ENCODE data around the gene BTD.
A peak's percentile ranks its signal among the peaks of the same experiment; 100 is the strongest.

Gene BTD

GRCh38 chr3:15637131-15637951 is 35.8 kb downstream of the BTD start:
- DNase-seq: no peak

DNA sequence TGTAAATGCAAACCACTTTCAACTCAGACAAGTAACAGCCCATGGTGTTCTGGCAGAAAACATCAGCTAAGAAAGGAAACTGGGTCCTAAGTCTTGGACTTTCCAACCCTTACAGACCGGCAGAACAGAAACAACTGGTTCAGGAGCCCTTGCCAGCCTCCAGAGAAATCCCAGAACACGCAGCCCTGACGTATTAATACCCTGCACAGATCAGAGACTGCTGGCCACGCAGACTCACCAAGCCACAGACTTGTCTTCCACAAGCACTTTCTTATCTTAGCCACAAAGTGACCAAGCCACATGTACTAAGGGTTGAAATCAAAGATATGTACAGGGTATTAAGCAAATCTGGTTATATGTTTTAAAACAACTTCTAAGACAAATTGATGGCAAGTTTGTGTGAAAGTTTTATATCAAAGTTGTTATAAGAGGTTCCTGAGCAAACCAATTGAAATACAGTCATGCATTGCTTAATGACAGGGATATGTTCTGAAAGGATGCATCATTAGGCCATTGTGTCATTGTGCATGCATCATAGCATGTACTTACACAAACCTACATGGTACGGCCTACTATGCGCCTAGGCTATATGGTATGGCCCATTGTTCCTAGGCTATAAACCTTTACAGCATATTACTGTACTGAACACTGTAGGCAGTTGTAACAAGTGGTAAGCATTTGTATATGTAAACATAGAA is 36.8 kb downstream of the BTD start:
- DNase-seq: no peak

DNA sequence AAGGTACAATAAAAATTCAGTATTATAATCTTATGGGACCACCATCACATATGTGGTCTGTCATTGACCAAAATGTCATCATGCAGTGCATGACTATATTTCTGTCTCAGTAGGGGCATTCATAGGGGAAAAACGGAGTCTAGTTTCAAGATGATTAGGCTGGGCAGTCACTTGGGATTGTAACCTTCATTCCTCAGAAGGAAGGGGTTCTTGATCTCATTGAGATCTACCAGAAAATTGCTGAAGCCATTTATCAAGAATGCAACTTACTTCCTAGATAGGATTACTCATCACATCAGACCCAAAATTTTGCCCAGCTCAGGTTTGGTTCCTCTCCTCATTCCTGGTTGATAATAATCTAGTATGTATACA is 37.3 kb downstream of the BTD start:
- no peak for DNase-seq

DNA sequence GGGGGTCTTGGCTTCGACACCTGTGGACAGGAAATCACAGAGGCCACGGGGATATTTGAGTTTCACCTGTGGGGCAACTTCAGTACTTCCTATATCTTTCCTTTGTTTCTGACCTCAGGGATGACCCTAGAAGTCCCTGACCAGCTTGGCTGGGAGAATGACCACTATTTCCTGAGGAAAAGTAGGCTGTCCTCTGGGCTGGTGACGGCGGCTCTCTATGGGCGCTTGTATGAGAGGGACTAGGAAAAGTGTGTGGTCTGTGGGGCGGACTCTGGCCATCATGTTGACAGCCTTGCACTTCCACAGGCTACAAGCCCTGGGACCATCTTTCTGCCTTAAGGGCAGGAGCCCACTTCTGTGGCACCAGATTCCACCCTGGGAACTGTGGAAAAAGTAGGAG is 43.7 kb downstream of the BTD start:
- no peak for DNase-seq

DNA sequence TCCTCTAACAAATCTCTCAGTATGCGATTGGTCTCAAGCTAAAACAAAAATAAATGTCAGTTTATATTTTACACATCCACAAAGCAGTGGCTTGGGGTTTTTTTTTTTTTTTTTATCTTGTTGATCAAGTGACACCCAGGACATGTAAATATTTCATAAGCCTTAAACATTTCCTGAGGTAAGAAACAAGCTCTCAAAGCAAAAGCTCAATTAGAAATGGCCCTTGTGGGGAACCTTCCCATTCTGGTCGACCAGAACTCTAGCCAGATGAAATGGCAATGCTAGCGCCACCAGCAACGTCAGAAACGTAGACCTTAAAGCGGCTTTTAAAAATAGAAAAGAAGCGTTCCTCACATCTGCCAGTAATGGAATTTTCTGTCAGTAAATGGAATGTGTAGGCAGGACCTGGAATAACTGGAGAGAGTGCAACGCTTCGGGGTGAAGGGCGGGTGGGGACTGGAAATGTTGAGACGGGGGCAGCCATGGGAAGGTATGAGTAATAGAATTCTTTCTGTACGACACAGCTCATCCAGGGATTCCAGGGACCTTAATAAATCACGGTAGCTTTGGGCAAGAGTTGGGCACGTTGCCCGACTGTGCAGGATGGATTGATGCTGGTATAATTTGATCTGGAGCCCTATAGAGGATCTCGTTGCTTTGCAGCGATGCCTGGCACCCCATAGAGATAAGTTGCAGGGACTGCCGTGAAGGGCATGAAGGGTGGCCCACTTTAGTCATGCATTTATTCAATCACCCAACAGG is 44.4 kb downstream of the BTD start:
- no peak for DNase-seq

DNA sequence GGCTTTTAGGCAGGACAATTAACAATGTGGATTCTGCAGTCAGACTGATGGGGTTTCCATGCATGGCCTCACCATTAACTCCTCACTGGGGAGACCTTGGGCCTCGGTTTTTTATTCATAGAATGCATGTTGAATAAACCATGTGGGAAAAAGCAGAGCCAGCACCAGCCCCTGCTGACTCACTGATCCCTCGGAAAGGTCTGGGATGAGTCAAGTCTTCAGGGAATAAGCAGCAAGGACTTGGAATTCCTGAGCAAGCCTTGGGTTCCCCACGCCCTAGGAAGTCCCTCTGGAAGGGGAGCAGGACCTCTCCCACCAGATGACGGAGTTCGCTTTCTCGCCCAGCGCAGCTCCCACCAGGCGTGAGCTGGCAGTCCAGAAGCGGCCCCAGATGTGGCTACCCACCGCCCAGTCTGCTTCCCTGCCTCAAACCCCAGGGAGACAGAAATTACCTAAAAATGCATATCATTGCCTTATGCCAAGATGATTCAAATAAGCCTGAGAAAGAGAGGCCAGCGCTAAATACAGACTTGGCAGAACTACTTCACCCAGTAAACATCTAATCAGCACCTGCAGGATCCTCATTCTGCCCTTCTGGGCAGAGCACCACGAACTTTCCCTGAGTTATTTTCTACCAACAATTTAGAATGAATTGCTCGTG is 45.4 kb downstream of the BTD start:
- no peak for DNase-seq

- DNase-seq: peak; percentile 61
Measured at GRCh38 chr3:15647611-15648167, 46.1 kb downstream of the BTD start.

DNA sequence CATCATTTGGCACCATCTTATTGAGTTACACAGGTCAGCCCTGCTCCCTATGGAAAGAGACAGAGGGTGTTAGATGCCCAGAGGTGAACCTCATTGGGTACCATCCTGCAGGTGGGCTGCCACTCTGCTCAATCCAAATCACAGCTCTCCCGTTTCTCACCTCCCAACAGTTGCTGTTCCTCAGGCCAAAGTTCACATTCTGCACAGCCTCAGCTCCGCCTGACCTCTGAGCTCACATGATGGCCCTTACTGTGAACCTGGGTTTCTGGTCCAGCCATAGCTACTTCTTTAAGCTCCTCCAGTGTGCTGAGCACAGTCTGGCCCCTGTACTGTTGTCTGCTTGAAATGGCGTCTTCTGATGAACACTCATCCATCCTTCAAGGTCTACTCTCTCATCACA is 47.8 kb downstream of the BTD start:
- DNase-seq: no peak

DNA sequence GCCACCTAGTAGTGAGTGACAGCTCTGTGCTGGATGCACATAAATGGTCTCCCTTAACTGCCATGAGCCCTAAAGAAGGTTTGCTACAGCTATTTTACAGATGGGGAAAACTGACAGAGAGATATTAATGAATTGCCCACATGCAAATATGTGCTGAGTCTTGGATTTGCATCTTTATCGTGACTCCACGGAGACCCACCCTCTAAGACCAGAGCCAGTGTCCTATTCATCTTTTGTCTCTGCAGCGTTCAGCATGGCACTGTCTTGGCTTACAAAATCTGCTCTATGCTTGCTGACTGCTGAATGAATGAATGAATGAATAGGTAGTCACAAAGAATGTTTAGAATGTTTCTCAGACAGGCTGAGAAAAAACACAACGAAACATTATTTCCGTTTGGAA is 48.3 kb downstream of the BTD start:
- DNase-seq: no peak

- no peak for DNase-seq
Measured at GRCh38 chr3:15651396-15651795, 49.9 kb downstream of the BTD start.

GRCh38 chr3:15653321-15653720 is 51.8 kb downstream of the BTD start:
- DNase-seq: no peak

DNA sequence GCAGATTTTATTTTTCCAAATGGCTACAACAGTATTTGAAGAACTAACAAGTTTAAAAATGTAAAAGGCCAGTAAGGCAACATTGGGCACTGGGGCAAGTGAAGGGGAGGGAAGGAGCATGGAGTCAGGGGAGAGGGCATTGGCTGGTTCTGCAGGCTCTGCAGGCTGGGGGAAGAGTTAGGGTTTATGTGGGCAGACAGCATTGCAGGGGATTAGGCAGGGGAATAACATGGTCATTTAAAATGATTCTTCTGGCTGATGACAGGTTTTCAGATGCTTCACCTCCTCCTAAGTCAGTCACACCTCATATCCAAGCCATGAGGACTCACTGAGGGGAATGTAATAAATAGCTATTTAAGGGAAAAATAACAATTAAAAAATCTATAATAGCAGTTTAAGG is 52.6 kb downstream of the BTD start:
- no peak for DNase-seq

- DNase-seq: no peak
Measured at GRCh38 chr3:15654891-15655290, 53.3 kb downstream of the BTD start.

DNA sequence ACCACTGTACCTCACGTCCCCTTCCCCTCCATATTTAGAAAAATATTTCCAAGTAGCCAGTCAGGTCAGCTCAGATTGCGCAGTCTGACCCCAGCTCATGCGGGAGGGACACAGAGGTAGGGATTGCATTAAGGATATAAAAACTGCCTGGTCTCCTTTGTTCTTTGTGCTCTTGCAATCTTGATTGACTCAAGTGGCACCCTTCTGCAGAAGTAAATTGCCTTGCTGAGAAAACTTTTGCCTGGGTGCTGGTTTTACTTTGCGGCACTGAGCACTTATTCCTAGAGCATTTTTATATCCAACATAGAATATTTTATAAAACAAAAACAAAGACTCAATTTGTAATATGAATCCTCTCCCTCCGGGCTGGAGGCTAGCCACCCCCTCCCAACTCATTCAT is 54.8 kb downstream of the BTD start:
- DNase-seq: no peak

GRCh38 chr3:15657016-15657415 is 55.5 kb downstream of the BTD start:
- no peak for DNase-seq

DNA sequence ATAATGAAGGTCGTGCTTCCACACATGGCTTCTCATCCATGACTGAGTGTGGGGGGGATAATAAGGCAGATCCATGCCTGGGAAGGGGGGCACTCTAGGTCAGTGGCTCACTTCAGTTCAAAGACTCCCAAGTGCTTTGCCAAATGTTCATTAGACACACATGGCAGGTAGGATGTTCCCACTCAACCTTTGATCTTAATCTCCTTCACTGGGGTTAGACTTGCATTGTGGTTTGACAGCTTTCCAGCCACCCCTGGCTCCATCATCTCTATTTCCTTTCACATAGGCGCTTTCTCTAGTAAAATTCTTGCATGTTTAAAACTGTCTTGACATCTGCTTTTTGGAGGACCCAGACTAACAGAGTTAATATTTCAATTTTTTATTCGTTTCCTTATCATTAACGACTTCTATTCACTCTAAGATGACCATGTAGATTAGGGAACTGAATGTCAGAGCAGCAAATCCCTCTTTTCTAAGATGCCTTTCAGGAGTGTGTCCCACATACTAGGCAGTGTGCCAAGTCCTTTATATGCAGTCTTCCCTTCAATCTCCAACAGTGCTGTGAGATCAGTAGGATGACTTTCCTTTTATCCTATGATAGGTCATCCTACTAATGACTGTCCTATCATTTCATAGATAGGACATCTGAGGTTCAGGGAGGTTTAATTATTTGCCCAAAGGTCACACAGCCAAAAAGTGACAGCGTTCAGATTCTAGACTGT is 57.9 kb downstream of the BTD start:
- DNase-seq: no peak

DNA sequence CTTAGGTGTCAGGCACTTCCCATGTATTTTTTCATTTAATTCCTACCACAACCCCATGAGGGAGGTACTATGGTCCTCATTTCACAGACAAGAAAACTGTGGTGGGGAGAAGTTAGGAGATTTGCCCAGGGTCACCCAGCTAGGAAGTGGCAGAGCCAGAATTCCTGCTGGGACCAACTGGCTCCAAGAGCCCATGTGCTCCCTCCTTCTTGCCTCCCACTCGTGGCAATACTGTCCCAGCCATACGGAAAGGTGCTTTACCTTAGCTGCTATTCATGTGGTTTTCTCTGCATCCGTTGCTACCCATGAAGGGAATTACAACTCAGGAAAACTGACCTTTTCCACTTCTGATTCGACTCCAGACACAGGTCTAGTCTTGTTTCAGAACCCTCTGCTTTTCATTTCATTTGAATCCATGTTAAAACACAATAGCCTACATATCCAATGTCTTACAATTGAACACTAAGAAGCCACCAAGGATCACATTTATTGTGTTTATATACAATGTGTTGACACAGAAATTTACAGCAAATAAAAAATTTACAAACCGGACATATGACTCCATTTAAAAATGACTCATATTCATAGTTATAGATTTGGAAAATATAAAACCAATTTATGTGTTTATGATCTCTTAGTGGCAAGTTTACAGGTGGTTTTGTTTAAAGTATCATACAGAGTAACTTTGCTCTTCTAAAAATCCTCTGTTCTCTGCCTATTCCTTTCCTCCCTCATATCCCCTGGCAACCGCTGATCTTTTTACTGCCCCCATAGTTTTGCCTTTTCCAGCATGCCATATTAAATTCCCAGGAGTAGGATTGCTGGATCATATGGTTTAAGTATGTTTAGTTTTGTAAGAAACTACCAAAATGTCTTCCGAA is 58.8 kb downstream of the BTD start:
- DNase-seq: no peak

DNA sequence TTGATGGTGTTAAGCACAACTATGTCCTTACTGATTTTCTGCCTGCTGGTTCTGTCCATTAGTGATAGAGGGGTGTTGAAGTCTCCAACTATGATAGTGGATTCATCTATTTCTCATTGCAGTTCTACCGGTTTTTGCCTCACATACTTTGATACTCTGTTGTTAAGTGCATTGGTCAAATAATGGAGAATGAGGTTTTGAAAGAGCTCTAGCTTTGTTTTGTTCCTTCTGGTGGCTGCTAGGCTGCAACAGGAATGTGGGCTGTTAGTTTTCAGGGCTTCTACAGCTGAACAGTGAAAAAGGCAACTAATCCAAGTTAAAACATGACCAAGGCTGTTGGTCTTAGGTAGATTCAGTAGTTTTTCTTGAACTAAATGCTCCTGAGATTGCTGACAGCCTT is 62.6 kb downstream of the BTD start:
- no peak for DNase-seq

DNA sequence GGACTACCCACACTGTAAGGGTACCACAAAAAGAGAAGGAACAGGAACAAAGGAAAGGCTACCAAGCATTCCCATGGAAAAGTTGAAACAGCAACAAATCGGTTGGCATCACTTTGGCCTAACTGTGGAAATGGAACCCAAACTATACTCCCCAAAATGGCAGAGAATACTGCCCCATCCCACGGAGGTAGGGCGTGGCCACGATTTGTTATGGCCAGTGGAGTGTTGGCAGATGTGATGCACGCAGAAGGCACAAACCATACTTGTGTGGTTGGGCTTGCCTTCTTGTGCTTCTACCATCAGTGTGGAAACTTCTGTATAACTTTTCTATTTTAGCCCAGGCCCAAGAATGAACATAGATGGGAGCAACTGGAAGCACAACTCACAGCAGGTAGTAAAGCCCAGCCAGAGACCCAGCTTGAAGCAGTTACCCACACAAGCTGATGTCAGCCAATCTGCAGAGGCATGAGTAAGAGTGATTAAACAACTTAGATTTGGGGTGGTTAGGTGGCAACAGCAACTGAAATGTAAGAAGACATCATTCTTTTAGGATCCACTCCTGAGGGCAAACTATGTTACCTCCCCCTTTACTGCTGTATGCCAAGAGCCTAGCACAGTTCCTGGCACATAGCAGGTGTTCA is 64.1 kb downstream of the BTD start:
- DNase-seq: no peak

DNA sequence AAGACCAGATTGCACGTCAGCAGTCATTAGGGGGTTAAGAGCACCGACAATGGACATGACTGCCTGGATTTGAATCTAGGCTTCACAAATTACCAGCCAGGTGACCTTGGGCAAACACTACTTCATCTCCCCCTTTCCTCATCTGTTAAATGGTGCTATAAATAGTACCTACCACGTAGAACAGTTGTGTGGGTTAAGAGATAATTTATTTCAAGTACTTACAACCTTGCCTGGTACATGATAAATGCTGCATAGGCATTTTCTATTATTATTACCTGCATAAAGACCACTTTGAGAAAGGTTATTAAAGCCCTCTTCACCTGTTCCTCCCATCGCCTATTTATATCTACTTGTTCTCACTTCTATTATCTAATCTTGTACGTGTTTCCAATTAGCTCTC is 64.7 kb downstream of the BTD start:
- DNase-seq: no peak

DNA sequence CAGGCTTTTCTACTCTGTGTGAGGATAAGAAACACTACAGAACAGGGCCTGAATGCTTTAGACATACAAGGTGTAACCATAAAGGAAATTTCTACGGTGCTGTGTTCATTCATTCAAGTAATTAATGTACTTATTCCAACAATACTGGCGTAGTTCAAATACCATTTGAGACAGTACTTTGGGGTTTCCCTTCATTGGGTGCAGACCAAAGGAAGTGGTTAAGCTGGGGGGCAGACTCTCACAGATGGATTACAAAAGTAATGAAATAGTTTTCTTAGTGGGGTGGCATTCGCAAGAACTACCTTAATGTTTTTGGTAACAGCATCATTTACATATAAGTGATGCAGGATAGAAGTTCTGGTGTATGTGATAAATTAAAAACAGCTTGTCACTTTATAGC is 65.9 kb downstream of the BTD start:
- DNase-seq: no peak

All from SIG-M5 (cell line).